K562 (cell line): ENCODE results near the gene ACOT2. TPM values are rescaled to one million over a fixed set of nuclear protein-coding genes. Genes with fewer than 3 reads are reported as not detected.
"Not testable (repeated sequence)": the region's sequence is repeated elsewhere in the genome, so short reads cannot be mapped to it uniquely, and the experiment has no call there.

Experiments used
- ATAC-seq: fragments of 200-7000 bp; cut with Tn5 transposase; 3 replicates; pipeline ENCODE4 v1.9.1; 2020; ENCODE audit warnings: moderate library complexity
- BruUV-seq: library from RNA; stranded (reverse); fragments of 400-500 nt; replicated peaks from 2 replicates; lab custom pipeline; 2021; lab: Mats Ljungman, UMichigan
- CTCF ChIA-PET: fragments of 300-600 bp; formaldehyde crosslinking; extraction: SDS; loops from one replicate; lab custom pipeline; 2021; ENCODE audit warnings: low intra/inter-chr PET ratio; lab: Yijun Ruan, JAX
- POLR2A ChIA-PET: fragments of 300-600, 350-650 bp; sonication (Branson Sonifier 250); formaldehyde crosslinking; extraction: SDS; loops from one replicate; lab custom pipeline; 2021; ENCODE audit warnings: antibody characterized with exemption, inconsistent platforms; lab: Yijun Ruan, JAX
- DNase-seq, 4 experiments: peaks; one replicate each; pipeline versions ENCODE4 v3.0.0 to v3.0.0-alpha.2; 2011 to 2018; ENCODE audit warnings: low spot score in 3 of 4, mixed read lengths in 3 of 4; ENCODE audit errors: extremely low read depth in 1 of 4
- FAIRE-seq: peaks from 2 replicates; lab custom pipeline; 2011; peaks lifted over from hg19 to GRCh38; lab: Jason Lieb, UNC
- H2AFZ ChIP-seq: 2 replicates; pipeline ENCODE4 v1.6.0; 2011; ENCODE audit warnings: low read depth, low read length, control low read depth, inconsistent platforms
- H3K27ac ChIP-seq: fragments of 200-600 bp; 3 replicates; pipeline ENCODE4 v1.8.0; 2011; ENCODE audit warnings: low read depth, mild to moderate bottlenecking, control low read depth, inconsistent platforms, low read length, moderate library complexity, mixed read lengths; ENCODE audit errors: extremely low read depth
- H3K27me3 ChIP-seq, 2 experiments: fragments of 300-600 bp in 1 of 2; 2 replicates in 1 of 2; 3 replicates in 1 of 2; pipeline versions ENCODE4 v1.6.0 to v1.8.0; 2011; ENCODE audit warnings: inconsistent platforms in 2 of 2, low read length in 2 of 2, mild to moderate bottlenecking in 1 of 2, mixed read lengths in 1 of 2, moderate library complexity in 1 of 2; ENCODE audit not compliant: control insufficient read depth in 2 of 2, insufficient read depth in 2 of 2
- H3K36me3 ChIP-seq: fragments of 300-600 bp; 3 replicates; pipeline ENCODE4 v1.8.0; 2011; ENCODE audit warnings: mild to moderate bottlenecking, low read length, inconsistent platforms; ENCODE audit not compliant: control insufficient read depth, insufficient read depth
- H3K4me1 ChIP-seq, 2 experiments: fragments of 200-600 bp in 1 of 2; replicated peaks in 1 of 2; 2 replicates in 1 of 2; 3 replicates in 1 of 2; pipeline versions ENCODE4 v1.5.1 to v1.8.0; 2011; ENCODE audit warnings: inconsistent platforms in 2 of 2, low read length in 2 of 2, mild to moderate bottlenecking in 1 of 2, mixed read lengths in 1 of 2, moderate library complexity in 1 of 2; ENCODE audit not compliant: control insufficient read depth in 2 of 2, insufficient read depth in 2 of 2
- H3K4me2 ChIP-seq: 2 replicates; pipeline ENCODE4 v1.6.1; 2011; ENCODE audit warnings: low read length, control low read depth, inconsistent platforms, mixed read lengths; ENCODE audit not compliant: insufficient read depth
- H3K4me3 ChIP-seq: fragments of 200-600 bp; sonication (generic), shearing (Covaris generic); 2 replicates; pipeline ENCODE4 v1.5.1; 2016; ENCODE audit warnings: control low read depth, inconsistent platforms
- H3K79me2 ChIP-seq: fragments of 200-600 bp; 3 replicates; pipeline ENCODE4 v1.8.0; 2011; ENCODE audit warnings: low read length, inconsistent platforms; ENCODE audit not compliant: control insufficient read depth, insufficient read depth
- H3K9ac ChIP-seq, 2 experiments: 2 replicates each; pipeline versions ENCODE4 v1.6.0 to v1.6.1; 2011; ENCODE audit warnings: low read depth in 2 of 2, low read length in 2 of 2, control low read depth in 1 of 2, inconsistent platforms in 1 of 2, mild to moderate bottlenecking in 1 of 2, mixed read lengths in 1 of 2; ENCODE audit not compliant: insufficient read depth in 1 of 2
- H3K9me1 ChIP-seq: one replicate; pipeline ENCODE4 v1.6.0; 2011; ENCODE audit warnings: inconsistent platforms, mild to moderate bottlenecking, low read length, moderate library complexity; ENCODE audit not compliant: control insufficient read depth, insufficient read depth
- H3K9me3 ChIP-seq: replicated peaks from 2 replicates; pipeline ENCODE4 v1.5.1; 2011; ENCODE audit warnings: low read depth, low read length, inconsistent platforms; ENCODE audit not compliant: control insufficient read depth, insufficient read depth
- H4K20me1 ChIP-seq: replicated peaks from 2 replicates; pipeline ENCODE4 v1.6.1; 2011; ENCODE audit warnings: low read length, inconsistent platforms, mixed read lengths; ENCODE audit not compliant: control insufficient read depth, insufficient read depth
- HCFC1 ChIP-seq: IDR thresholded peaks from 2 replicates; pipeline ENCODE4 v1.6.1; 2012; ENCODE audit warnings: low read depth, low read length, improper control_type of control experiment
- TARDBP ChIP-seq: fragments of 450-650 bp; IDR thresholded peaks from 2 replicates; pipeline ENCODE4 v1.6.1; 2016
- ZFP30 ChIP-seq: fragments of 250-450 bp; sonication (Bioruptor Pico); IDR thresholded peaks from 2 replicates; pipeline ENCODE4 v1.8.0; 2022; ENCODE audit warnings: moderate library complexity, mild to moderate bottlenecking, inconsistent platforms, borderline replicate concordance
- ZNF133 ChIP-seq: fragments of 250-450 bp; sonication (Bioruptor Pico); IDR thresholded peaks from 2 replicates; pipeline ENCODE4 v1.4.0; 2020; ENCODE audit warnings: mild to moderate bottlenecking
- ZNF253 ChIP-seq: fragments of 250-450 bp; sonication (Bioruptor Pico); conservative IDR thresholded peaks from 2 replicates; pipeline ENCODE4 v1.6.1; 2021; ENCODE audit warnings: mild to moderate bottlenecking
- WGBS: fragments of 100-300 bp; shearing (Covaris generic); methylation state at CpG from one replicate; pipeline ENCODE4 v1.1.6; 2016; ENCODE audit warnings: low coverage, mixed read lengths; ENCODE audit not compliant: insufficient coverage; ENCODE audit errors: missing lambda C conversion rate; 5-methylcytosine and 5-hydroxymethylcytosine counted together
- in situ Hi-C: fragments of 300-500 bp; cut with MboI; formaldehyde crosslinking; loops from 4 replicates; pipeline ENCODE4 v1.15.0; 2018; ENCODE audit warnings: inconsistent platforms, mixed read lengths
- intact Hi-C: fragments of 100-400 bp; cut with micrococcal nuclease; formaldehyde crosslinking; loops from 2 replicates; pipeline ENCODE4 v1.14.2; 2022
- polyA plus RNA-seq, 8 experiments: library from polyadenylated mRNA; depleted of rRNA in 4 of 8; stranded (reverse) in 5 of 8; unstranded in 3 of 8; fragments of >200 nt; fragmentation: Nextera tagmentation in 2 of 8; fragmentation: Illumina TruSeq in 1 of 8; extraction: Ambion mirVana in 2 of 8; extraction: Trizol in 1 of 8; gene quantifications; 2 replicates each; pipeline versions ENCODE4 v1.2.1 to v1.2.3, GENCODE V29; 2011 to 2014; ENCODE audit warnings: inconsistent platforms in 1 of 8, missing spikeins in 1 of 8
- total RNA-seq, 7 experiments: library from RNA; depleted of rRNA in 6 of 7; stranded (reverse); fragments of >200 nt in 6 of 7; fragmentation: Illumina TruSeq in 2 of 7; extraction: Trizol in 2 of 7; gene quantifications; 2 replicates each; pipeline versions ENCODE4 v1.2.1 to v1.2.3, GENCODE V29; 2011 to 2021; ENCODE audit warnings: low replicate concordance in 1 of 7

ACOT2 gene
- total and polyA plus RNA-seq, 9 of the 15 experiments (the other 6 are each of a cell fraction or from before 2014, with no cell fraction given): 0.04 to 0.15 (median 0.04) TPM; not detected in 6

GRCh38 chr14:73589116-73589515 is 20.1 kb downstream of the ACOT2 start (continued):
- TF ChIP-seq TARDBP (no peak), ZNF133 (no peak), HCFC1 (no peak), ZNF253 (no peak), ZFP30 (CRISPR knock-in tag) (no peak)

- ATAC-seq, CTCF ChIA-PET, H3K27ac ChIP-seq, H3K36me3 ChIP-seq, BruUV-seq, intact Hi-C loops, H3K4me3 ChIP-seq, H3K9ac ChIP-seq, H3K9me3 ChIP-seq, H3K27me3 ChIP-seq, H4K20me1 ChIP-seq, DNase-seq, H3K4me2 ChIP-seq, H2AFZ ChIP-seq, FAIRE-seq, H3K4me1 ChIP-seq, in situ Hi-C loops, H3K79me2 ChIP-seq, H3K9me1 ChIP-seq: not testable (repeated sequence)
- POLR2A ChIA-PET: interaction anchor here (0.6 kb wide), 2 partner anchors 11 to 323 kb away, joined by 4 read pairs; no protein-coding TSS in a partner anchor
- 60% methylated on average over 2 of the region's 32 CpGs for WGBS
Measured at GRCh38 chr14:73590673-73591004, 21.6 kb downstream of the ACOT2 start.
